ENCODE measurements around the gene ANK3. TPM values are rescaled to one million over a fixed set of nuclear protein-coding genes. Genes with fewer than 3 reads are reported as not detected.
A peak's percentile ranks its signal among the peaks of the same experiment; 100 is the strongest.

ANK3 gene
- total RNA-seq, 1 experiment from 2014 or later: 1.7 TPM

DNA sequence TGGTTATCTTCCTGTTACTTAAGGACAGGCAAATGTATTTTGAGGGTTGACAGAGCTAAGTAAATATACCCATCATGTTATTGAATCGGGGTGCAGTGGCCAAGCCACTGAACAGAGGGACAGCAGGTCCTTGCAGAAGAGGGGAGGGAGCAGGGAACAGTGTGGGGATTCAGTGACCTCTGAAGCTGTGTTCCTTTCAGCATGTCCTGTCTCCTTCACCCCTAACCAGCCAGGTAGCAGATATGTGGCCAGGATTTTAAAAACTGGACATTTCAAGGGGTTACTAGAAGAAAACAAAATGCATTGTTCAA, 12.7 kb downstream of the ANK3 start:
- no peak for DNase-seq (ENCODE audit: low read depth)

DNA sequence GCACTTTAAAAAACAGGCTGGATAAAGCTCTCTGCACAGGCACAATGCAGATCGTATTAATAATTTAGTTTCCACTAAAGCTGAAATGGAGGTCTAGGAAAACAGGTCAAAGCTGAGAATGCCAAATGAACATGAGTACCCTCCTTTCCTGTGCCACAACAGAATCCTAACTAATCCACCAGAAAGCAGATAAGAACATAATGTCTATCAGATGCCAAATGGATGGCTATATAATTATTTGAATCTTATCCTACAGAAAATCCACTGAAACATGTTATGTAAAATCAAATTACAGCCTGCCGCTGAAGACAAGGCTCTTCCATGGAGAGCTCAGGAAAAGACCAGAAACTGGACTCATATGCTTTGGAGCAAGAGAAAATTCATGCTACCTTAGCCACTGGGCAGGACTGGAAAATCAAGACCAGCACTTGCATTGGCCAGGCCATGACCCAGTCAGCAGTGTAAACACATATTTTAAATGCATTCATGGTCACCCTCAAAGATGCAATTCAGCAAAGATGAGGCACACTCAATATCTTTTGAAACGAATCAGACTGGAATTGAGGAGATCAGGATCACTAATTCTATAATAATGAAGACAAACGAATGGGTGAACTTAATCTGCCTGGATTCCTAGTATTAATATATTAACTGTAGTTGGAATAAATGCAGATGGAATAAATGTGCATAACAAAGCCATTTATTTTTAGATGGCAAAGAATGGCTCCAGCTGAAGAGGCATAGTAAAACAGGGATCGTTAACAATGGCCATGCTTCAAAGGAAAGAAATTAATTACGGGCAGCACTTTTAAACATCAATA, 13.2 kb downstream of the ANK3 start:
- no peak for DNase-seq (ENCODE audit: low read depth)

DNA sequence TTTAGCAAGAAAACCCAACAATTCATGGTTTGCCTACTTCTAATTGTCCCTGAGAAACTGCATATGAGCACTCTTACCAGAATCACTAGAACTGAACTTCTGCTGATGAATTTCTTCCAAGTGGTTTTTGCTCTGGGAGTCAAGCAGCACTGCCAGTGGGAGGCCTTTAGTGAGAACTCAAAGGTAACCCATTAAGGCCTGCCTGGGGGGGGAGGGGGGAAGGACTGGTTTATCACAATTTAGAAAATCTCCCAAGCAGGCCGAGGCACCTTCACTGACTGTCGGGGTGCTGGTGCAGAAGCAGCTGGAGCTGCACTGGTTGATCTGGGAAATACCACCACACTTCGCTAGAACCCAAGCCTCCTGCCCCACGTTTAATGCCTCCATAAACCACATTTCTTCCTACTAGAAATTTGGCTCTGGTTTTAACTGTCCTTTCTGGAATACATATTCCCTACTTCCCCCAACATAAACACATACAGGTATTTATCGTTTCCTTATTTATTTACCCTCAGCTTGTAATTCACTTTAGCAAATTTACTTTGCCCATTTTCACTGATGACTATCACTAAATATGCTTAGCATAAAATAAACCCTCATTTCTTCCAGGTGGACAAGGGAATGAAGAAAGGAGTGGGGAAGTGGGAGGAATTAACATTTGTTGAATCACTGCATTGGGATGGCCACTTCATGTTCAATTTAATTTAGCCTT, 14.2 kb downstream of the ANK3 start:
- DNase-seq (ENCODE audit: low read depth): no peak

DNA sequence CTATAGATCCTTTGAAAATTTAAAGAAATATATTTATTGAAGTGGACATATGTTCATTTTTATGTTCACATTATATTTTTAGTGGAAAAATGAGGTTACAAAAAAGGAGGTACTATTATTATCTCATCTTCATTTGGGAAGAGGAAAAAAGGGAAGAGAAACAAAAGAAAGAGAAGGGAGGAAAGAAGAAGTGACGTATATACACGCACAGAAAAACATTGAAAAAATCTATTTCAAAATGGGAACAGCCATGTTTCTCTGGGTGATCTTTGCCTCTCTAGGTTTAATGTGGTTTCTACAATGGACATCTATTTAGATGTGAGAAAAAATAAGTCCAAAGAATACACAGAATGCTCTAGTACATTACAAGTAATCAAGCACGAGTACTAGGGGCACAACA, 14.8 kb downstream of the ANK3 start:
- no peak for DNase-seq (ENCODE audit: low read depth)

DNA sequence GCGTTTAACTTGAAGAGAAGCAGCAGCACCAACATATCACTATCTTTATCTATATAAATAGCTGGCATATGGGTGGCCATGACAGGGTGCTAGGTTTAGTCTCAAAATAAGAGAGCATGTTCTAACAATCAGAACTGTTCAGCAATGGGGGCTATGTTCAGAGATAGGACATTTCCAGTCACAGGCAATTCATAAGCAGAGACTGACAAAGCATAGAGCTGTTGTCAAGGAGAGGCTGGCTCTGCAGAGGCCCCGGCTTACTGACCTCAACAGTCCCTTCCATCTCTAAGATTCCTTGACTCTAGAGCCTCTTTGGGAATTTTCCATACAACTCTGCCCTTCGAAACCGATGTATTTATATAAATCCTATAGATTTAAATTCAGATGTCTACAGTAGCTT, 17.2 kb downstream of the ANK3 start:
- no peak for DNase-seq (ENCODE audit: low read depth)

DNA sequence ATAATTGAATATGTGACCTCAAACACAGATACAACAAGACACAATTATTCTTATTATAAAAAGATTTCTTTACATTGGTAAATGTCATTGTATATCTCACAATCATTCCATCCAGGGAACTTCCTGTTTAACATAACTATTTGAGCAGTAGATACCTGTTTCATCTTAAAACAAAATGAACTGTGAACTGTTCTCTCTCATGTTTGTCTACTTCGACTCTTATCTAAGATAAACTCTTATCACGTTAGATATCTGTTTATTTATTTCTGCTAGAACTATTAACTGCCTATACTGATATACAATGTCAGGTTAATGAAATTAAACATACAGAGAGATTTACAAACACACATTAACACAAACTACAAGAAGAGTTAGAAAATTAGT, 20.1 kb downstream of the ANK3 start:
- DNase-seq (ENCODE audit: low read depth): no peak

DNA sequence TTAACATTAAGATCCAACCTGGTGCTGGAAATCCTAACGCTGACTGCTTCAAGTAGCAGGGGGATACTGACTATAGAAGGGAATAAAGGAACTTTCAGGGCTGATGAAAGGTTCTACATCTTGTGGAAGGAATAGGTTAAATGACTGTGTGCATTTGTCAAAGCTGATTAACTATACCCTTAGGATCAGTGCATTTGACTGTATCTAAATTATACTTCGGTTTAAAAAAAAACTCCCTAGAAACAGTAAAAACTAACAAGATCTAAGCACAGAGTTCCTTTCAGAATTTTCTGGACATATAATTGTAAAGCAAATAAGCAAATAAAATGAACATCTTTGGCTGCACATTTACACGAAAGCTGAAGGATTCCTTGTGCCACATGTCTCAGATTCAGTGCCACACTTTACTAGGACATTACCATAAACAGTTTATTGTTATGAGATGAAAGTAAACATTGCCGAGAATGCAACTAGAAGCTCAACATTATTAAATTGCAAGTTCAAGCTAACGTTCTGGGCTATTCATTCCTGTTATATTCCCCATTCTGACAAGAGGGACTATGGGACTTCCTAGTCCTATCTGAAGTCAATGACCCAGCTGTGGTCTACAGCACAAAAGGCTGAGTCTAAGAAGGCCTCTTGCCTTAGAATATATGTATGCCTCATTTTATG, 20.7 kb downstream of the ANK3 start:
- DNase-seq (ENCODE audit: low read depth): no peak

DNA sequence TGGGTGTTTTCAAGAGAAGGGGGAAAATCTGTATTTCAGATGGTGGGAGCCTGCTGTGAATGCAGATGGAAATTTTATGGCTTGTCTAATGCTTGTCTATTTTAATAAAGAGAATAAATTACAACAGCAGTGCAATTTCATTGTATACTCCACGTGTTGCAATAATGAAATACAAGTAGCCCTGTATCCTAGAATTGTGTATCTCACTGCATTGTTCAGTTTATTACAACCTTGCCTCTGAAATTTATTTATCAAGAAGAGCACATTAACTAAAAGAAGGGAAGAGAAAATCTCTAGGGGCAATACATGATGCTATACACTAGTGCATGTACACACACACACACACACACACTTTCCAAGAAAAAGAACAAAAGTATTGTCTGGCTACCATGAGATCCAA, 21.8 kb downstream of the ANK3 start:
- no peak for DNase-seq (ENCODE audit: low read depth)

DNA sequence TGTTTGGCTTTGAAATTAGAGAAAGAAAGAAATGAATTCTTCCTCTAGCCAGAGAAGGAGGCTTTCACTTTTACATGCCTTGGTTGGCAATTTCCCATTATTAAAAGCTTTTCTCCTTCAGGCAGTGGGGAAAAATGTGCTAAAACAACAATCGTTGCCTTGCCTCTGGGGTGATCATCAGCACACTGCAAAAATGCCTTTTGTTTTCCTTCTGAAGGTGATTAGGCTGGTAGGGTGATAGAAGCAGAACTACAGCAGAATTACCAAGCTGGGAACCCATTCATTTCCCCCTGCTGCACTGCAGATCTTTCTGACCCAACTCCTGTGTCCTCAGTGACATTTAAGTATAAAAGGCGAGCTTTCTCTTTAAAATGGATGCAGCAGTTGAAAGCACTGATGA, 22.2 kb downstream of the ANK3 start:
- no peak for DNase-seq (ENCODE audit: low read depth)

DNA sequence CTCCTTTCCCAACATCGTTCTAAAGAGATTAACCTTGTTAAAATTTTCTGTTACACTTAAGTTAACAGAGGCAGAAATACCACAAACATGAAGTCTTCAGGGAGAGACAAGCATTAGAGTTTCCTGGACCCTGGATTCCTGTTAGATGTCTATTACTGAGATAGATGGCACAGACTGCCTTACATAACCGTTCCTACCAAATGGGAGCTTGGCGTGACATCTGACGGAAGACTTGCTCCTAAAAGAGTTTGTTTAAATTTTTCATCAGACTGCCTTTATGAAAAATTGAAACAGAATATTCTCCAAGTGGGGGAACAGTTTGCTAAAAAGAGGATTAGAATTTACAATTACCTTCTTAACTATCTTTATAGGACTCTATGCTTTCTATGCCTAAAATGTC, 22.7 kb downstream of the ANK3 start:
- no peak for DNase-seq (ENCODE audit: low read depth)

DNA sequence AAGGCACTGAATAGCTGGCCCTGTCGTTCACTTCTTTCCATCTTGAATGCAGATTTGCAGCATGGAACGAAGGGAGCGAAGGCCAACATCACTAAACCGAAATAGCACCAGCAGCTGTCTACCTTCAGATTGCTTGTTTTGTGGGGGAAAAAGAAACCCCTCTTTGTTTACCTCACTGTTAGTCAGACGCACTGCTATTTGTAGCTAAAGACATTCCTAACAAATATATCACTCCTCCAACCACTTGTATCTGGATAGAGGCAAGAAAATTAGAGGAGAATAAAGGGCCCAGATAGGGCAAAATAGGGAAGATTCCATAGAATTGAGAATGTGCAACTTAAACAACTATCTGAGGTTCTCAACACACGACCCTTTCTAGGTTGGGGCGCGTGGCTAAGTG, 26.5 kb downstream of the ANK3 start:
- peak; percentile 7 for DNase-seq (ENCODE audit: low read depth)

DNA sequence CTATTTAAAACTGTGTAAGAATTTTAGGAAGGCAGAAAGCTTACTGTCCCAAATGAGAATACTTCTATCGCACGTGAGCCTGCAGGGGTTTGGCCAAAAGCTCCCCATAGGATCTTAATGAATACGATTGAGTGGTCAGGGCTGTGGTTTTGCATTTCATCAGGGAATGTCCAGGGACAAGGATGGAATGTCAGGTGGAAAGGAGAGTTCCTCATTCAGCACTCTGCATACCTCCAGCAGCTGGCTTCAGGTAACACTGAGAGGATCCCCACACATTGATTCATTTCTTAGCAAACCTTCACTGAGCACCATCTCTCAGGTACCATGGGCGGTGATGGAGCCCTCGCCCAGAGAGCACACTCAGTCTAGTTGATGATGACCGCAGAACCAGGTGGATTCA, 27.2 kb downstream of the ANK3 start:
- DNase-seq (ENCODE audit: low read depth): no peak

DNA sequence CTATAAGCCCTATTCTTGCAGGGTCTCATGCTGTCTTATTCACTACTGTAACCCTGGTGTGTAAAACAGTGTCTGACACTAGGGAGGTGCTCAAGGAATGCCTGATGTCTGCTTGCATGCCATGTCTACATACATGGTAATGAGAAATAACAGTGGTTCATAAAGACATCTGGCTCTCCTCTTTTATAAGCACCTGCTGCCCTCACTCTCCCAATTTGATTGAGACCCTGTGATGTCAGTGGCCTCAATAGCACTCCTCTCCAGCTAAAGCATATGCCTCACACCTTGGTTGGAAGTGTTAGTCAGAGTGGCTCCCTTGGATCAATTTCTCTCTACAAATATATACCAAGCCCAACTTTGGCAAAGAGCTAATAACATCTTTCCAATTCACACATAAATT, 30.6 kb downstream of the ANK3 start:
- DNase-seq (ENCODE audit: low read depth): no peak

DNA sequence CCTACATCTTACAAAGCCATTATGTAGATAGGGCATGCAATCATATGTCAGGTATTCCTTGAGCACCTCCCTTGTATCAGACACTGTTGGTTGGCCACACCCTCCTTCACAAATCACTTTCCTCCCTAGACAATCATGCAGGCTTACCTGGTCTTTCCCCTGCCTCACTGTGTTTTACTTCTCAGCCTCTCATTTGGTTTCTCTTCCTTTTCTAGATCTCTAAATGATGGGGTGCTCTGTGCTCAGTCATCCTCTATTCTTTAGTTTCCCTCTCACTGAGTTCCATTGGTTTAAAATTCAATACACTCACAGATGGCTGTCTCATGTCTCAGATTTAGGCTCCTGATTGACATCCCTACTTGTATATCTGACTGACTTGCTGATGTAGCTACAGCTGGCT, 31.4 kb downstream of the ANK3 start:
- DNase-seq (ENCODE audit: low read depth): no peak

DNA sequence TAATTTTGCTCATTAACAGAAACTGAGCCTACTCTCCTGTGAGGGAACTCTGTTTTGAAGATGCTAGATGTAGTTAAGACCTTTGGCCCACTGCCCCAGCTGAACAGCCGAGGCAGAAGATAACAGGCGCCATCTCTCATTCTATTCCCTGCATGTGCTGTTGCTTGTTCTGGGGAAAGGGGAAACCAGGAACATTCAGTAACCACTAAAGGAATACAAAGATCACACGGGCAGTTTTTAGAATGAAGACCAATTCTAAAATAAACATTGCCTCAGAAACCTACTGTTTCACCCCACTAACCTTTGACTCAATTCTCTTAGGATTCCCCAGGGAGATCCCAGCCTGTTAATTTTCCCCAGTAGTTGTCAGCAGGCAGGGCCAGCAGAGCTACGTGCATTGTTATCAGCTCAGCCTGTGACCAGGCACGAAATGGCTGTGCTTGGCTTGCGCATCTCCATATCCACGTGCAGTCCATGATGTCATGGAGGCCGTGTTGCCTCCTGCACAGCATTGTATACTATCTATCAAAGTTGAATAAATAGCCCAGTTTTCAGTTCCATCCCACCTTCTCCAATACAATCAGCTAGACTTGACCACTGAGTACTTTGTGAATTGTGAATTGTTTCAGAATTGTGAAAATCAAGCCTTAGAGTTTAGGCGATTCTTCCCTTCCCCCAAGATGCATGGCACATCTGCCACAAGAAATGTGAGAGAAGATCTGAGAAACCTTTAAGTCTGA, 36.0 kb downstream of the ANK3 start:
- DNase-seq (ENCODE audit: low read depth): no peak

DNA sequence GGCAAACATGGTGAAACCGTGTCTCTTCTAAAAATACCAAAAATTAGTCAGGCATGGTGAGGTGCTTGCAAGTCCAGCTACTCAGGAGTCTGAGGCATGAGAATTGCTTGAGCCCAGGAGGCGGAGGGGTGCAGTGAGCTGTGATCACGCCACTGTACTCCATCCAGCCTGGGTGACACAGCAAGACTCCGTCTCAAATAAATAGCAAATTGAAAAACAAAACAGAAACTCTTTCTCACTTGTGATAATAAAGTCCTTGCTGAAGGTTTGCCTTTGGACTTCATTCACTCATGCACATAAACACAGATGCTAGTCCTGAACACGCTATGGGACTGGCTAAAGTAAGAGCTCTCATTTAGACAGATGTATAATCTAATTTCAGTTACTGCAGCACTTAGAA, 37.6 kb downstream of the ANK3 start:
- no peak for DNase-seq (ENCODE audit: low read depth)

DNA sequence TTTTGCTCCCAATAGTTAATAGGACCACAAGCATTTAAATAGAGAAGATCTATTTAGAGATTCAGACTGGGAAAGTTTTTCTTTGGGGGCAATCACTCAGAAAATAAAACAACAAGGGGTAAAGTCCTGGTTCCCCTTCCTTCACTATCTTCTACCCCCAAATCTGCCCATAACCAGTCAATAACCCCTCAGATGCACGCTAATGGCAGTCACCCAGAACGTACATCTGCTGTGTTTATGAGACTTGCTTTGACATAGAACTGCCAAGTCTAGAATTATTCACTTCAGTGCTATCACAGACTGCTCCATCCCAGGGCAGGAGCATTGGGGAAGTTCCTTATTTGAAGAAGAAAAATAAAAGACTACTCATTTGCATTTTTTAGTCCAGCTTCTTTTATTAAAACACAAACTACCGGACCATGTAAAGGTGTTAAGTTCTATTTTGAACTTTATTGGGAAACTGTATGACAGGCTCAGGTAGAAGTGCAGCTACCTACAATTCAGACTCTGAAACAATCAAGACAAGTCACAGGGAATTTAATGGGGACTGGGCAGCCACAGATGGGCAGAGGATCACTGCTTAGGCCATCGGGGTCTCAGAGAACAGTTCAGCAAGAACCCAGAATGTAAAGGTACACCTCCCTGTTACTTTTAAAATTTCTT, 38.4 kb downstream of the ANK3 start:
- DNase-seq (ENCODE audit: low read depth): no peak

DNA sequence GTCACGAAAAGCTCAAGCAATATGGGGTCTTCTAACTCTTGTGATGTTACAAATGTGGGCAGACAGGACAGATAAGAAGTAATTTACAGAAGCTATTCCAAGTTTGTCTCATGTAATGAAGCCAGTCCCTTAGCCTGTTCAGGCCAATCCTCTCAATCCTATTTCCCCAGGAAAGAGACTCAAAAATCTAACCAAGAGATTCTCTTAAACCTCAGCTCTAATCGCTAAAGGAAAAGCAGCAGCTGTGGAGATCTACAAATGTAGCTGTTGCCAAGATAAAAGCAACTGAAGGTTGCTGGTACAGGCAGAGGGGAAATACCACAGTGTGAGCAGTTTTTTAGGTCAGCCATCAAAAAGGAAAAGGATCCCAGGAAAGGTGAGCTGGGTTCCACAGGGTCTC, 39.3 kb downstream of the ANK3 start:
- DNase-seq (ENCODE audit: low read depth): no peak

DNA sequence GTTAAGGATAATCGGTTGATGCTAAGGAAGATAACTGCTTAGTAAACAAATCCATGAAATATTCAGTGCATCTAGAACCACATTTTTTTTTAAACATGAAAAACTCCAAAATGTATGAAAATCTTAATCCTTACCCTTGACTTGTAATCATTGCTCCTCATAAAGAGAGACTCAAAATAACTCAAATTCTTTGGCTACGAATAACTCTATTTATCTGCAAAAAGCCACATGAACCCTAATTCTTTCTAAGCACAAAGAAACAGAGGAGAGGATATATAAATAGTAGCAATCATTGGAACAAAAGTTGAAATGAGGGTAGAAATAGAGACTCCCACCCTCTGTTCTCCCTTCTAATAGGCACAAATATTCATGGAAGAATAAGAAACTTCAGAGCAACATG, 40.2 kb downstream of the ANK3 start:
- no peak for DNase-seq (ENCODE audit: low read depth)

DNA sequence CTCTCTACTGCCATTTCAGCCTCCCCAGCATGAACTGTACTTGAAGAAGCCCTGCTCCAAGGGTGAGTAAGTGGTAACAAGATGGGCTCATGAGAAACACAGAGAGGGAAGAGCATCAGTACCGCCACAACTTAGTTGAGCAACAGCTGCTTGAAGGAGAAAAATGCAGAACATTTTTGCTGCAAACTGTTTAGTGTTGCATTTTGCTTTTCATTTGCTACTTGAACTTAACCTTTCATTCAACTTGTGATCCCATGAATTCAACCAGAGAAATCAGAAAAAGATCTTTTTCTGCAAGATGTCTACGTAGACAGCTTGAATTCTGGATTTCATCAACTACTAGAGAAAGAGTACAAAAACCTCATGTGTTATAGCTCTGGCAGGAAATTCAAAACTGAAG, 40.7 kb downstream of the ANK3 start:
- no peak for DNase-seq (ENCODE audit: low read depth)

DNA sequence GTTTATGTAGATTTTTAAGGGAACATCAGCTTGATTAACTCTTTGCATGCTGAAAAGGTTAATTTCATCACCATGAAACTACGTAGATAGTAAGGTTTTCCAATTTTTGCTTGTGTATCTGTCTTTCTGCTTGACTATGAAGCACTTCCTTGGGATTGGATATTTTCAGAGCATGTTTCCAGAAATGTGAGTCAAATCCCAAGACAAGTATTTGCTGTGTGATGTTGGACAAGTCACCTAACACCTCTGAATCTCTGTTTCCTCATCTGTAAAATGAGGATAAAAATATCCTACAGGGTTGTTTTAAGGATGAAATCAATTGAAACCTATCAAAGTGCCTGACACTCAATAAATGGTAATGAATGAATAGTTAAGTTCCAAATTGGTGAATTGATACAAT, 42.4 kb downstream of the ANK3 start:
- no peak for DNase-seq (ENCODE audit: low read depth)

DNA sequence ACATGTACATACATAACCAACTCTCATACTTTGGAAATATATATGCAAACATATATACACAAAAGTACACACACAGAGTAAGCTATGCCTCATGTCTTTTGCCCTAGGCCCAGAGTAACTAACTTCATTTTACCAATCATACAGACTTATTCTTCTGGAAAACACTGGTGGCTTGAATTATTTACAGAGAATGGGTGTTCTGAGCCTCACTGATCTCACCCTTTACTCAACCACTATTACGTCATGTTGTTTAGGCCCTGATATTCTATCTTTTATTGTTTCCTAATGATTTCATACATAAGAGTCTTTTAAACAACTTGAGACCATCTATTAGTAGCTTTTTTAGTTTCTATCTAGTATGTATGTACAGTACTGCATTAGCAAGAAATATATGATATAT, 43.0 kb downstream of the ANK3 start:
- no peak for DNase-seq (ENCODE audit: low read depth)
